Urinary bladder (tissue), 4 donors: Measurements from ENCODE around the gene FHIT. TPM values are rescaled to one million over a fixed set of nuclear protein-coding genes. Genes with fewer than 3 reads are reported as not detected.

Experiments used
- DNase-seq: peaks from one replicate; pipeline ENCODE4 v3.0.0-alpha.2; 2015; ENCODE audit errors: extremely low spot score
- H3K27ac ChIP-seq: one replicate; pipeline ENCODE4 v1.5.1; 2013; ENCODE audit warnings: low read depth, mild to moderate bottlenecking, moderate library complexity
- H3K36me3 ChIP-seq: one replicate; pipeline ENCODE4 v1.6.1; 2013; ENCODE audit warnings: mild to moderate bottlenecking, moderate library complexity; ENCODE audit not compliant: insufficient read depth
- H3K4me1 ChIP-seq: one replicate; pipeline ENCODE4 v1.6.1; 2013; ENCODE audit warnings: mild to moderate bottlenecking, moderate library complexity; ENCODE audit not compliant: insufficient read depth
- H3K4me3 ChIP-seq: one replicate; pipeline ENCODE4 v1.5.1; 2013; ENCODE audit warnings: low read depth, low read length
- WGBS: extraction: QIAGEN DNeasy Blood & Tissue Kit; methylation state at CpG from one replicate; pipeline ENCODE4 v1.1.7; 2013; 5-methylcytosine and 5-hydroxymethylcytosine counted together
- polyA plus RNA-seq: library from polyadenylated mRNA; stranded (reverse); fragments of 200-250 nt; gene quantifications from one replicate; pipeline ENCODE4 v1.2.3, GENCODE V29; 2013
- total RNA-seq: library from RNA; depleted of rRNA; stranded (reverse); fragments of >200 nt; gene quantifications from one replicate; pipeline ENCODE4 v1.2.3, GENCODE V29; 2014
- donor health status: healthy with polysubstance abuse.
- donor health status: healthy.

FHIT gene
- total and polyA plus RNA-seq, 2 donors: 4.5 to 7.4 TPM

GRCh38 chr3:60504827-60505457 lies 746.3 kb downstream of the FHIT start:
- H3K27ac ChIP-seq: no peak overlapping the region
- H3K36me3 ChIP-seq: no peaks in the 10 kb centered on the region
- no peaks in the 10 kb centered on the region for H3K4me1 ChIP-seq
- DNase-seq: no peak
- 95% methylated on average over 1 of the region's 1 CpG for WGBS
- H3K4me3 ChIP-seq: no peak overlapping the region

GRCh38 chr3:60501314-60501713 lies 749.9 kb downstream of the FHIT start:
- H3K4me3 ChIP-seq: no peak overlapping the region
- 92% methylated on average over 6 of the region's 6 CpGs for WGBS
- no peak for DNase-seq
- no peaks in the 10 kb centered on the region for H3K36me3 ChIP-seq
- H3K27ac ChIP-seq: no peak overlapping the region
- no peaks in the 10 kb centered on the region for H3K4me1 ChIP-seq

GRCh38 chr3:60497902-60498301 lies 753.4 kb downstream of the FHIT start:
- Histone ChIP-seq H3K4me3 (no peak overlapping the region), H3K36me3 (no peaks in the 10 kb centered on the region), H3K27ac (no peak overlapping the region), H3K4me1 (no peaks in the 10 kb centered on the region)
- no peak for DNase-seq
- 59% methylated on average over 1 of the region's 1 CpG for WGBS

- DNase-seq: no peak
- WGBS: 81% methylated on average over 2 of the region's 2 CpGs
- no peak overlapping the region for H3K4me3 ChIP-seq
- H3K36me3 ChIP-seq: no peaks in the 10 kb centered on the region
- no peak overlapping the region for H3K27ac ChIP-seq
- H3K4me1 ChIP-seq: no peaks in the 10 kb centered on the region
Observed at GRCh38 chr3:60490992-60491391, 760.3 kb downstream of the FHIT start.

GRCh38 chr3:60475096-60475495 lies 776.2 kb downstream of the FHIT start:
- no peak overlapping the region for H3K27ac ChIP-seq
- DNase-seq: no peak
- no peaks in the 10 kb centered on the region for H3K36me3 ChIP-seq
- WGBS: 44% methylated on average over 2 of the region's 2 CpGs
- no peak overlapping the region for H3K4me3 ChIP-seq
- H3K4me1 ChIP-seq: no peaks in the 10 kb centered on the region

GRCh38 chr3:60469481-60469880 lies 781.8 kb downstream of the FHIT start:
- no peak overlapping the region for H3K27ac ChIP-seq
- no peak for DNase-seq
- no peaks in the 10 kb centered on the region for H3K4me1 ChIP-seq
- H3K4me3 ChIP-seq: no peak overlapping the region
- 96% methylated on average over 1 of the region's 1 CpG for WGBS
- no peaks in the 10 kb centered on the region for H3K36me3 ChIP-seq

GRCh38 chr3:60463685-60464084 lies 787.6 kb downstream of the FHIT start:
- Histone ChIP-seq H3K4me1 (no peaks in the 10 kb centered on the region), H3K4me3 (no peak overlapping the region), H3K27ac (no peak overlapping the region), H3K36me3 (no peaks in the 10 kb centered on the region)
- DNase-seq: no peak
- WGBS: 60% methylated on average over 1 of the region's 1 CpG

- Histone ChIP-seq H3K4me1 (no peaks in the 10 kb centered on the region), H3K4me3 (no peak overlapping the region), H3K27ac (no peak overlapping the region), H3K36me3 (no peaks in the 10 kb centered on the region)
- 53% methylated on average over 4 of the region's 4 CpGs for WGBS
- DNase-seq: no peak
Observed at GRCh38 chr3:60461267-60461666, 790.0 kb downstream of the FHIT start.

GRCh38 chr3:60456180-60456579 lies 795.1 kb downstream of the FHIT start:
- H3K4me3 ChIP-seq: no peak overlapping the region

GRCh38 chr3:60453326-60453725 lies 797.9 kb downstream of the FHIT start:
- Histone ChIP-seq H3K36me3 (no peaks in the 10 kb centered on the region), H3K4me1 (no peaks in the 10 kb centered on the region), H3K4me3 (no peak overlapping the region), H3K27ac (no peak overlapping the region)
- 85% methylated on average over 3 of the region's 3 CpGs for WGBS
- DNase-seq: no peak

More at GRCh38 chr3:60456180-60456579, 795.1 kb downstream of the FHIT start:
- no peak for DNase-seq
- H3K4me1 ChIP-seq: no peaks in the 10 kb centered on the region
- 61% methylated on average over 2 of the region's 2 CpGs for WGBS
- H3K36me3 ChIP-seq: no peaks in the 10 kb centered on the region
- H3K27ac ChIP-seq: no peak overlapping the region

- Histone ChIP-seq H3K4me3 (no peak overlapping the region), H3K27ac (no peak overlapping the region), H3K36me3 (no peaks in the 10 kb centered on the region), H3K4me1 (no peaks in the 10 kb centered on the region)
- DNase-seq: peak; percentile 17
- 18% methylated on average over 3 of the region's 3 CpGs for WGBS
Observed at GRCh38 chr3:60448696-60449095, 802.6 kb downstream of the FHIT start.

GRCh38 chr3:60445446-60445845 lies 805.8 kb downstream of the FHIT start:
- Histone ChIP-seq H3K4me1 (no peaks in the 10 kb centered on the region), H3K36me3 (no peaks in the 10 kb centered on the region), H3K27ac (no peak overlapping the region), H3K4me3 (no peak overlapping the region)
- no peak for DNase-seq
- WGBS: 72% methylated on average over 3 of the region's 3 CpGs

- H3K4me3 ChIP-seq: no peak overlapping the region
- no peak for DNase-seq
- no peak overlapping the region for H3K27ac ChIP-seq
- no peaks in the 10 kb centered on the region for H3K4me1 ChIP-seq
- no peaks in the 10 kb centered on the region for H3K36me3 ChIP-seq
- 68% methylated on average over 5 of the region's 5 CpGs for WGBS
Observed at GRCh38 chr3:60444898-60445437, 806.3 kb downstream of the FHIT start.

GRCh38 chr3:60440869-60441268 lies 810.4 kb downstream of the FHIT start:
- WGBS: 96% methylated on average over 2 of the region's 2 CpGs

More at GRCh38 chr3:60440869-60441268, 810.4 kb downstream of the FHIT start:
- DNase-seq: no peak
- Histone ChIP-seq H3K4me3 (no peak overlapping the region), H3K36me3 (no peaks in the 10 kb centered on the region), H3K27ac (no peak overlapping the region), H3K4me1 (no peaks in the 10 kb centered on the region)
